ENCODE results near the gene CHN1. TPM values are rescaled to one million over a fixed set of nuclear protein-coding genes. Genes with fewer than 3 reads are reported as not detected.

The CHN1 gene
- total RNA-seq, 2 experiments from 2014 or later = 5.3 to 5.6 TPM

- intact Hi-C loops (cut with DNase I, micrococcal nuclease) = loop anchor here in 1 of 2 experiments (1.0 kb wide), 1 partner anchor 32 kb away; no protein-coding TSS in a partner anchor
- Mint-ChIP-seq H3K4me1 (ENCODE audit: low read depth) (peaks cover 9% of the 10 kb centered on the region), H3K27me3 (no peaks in the 10 kb centered on the region), H3K36me3 (ENCODE audit: low read depth) (no peaks in the 10 kb centered on the region), H3K9me3 (no peaks in the 10 kb centered on the region), H3K4me3 (peak overlapping the region; percentile 61), H3K27ac (peak overlapping the region; percentile 28)
- Histone ChIP-seq H3K36me3 (ENCODE audit: insufficient read depth, low read length) (no peaks in the 10 kb centered on the region), H3K9me3 (ENCODE audit: control insufficient read depth in 1 of 2, insufficient read depth in 1 of 2, low read length in 2 of 2) (no peaks in the 10 kb centered on the region), H3K27ac (ENCODE audit: low read depth in 1 of 2, low read length in 2 of 2) (no peak overlapping the region), H3K4me3 (ENCODE audit: low read length) (no peak overlapping the region), H3K27me3 (ENCODE audit: control insufficient read depth in 1 of 2, insufficient read depth in 2 of 2, low read length in 2 of 2) (no peaks in the 10 kb centered on the region), H3K4me1 (ENCODE audit: insufficient read depth, low read length) (peaks cover 14% of the 10 kb centered on the region)
- peak; percentile 46 for ATAC-seq (ENCODE audit: poor library complexity)
- TF ChIP-seq, protein P1, sequence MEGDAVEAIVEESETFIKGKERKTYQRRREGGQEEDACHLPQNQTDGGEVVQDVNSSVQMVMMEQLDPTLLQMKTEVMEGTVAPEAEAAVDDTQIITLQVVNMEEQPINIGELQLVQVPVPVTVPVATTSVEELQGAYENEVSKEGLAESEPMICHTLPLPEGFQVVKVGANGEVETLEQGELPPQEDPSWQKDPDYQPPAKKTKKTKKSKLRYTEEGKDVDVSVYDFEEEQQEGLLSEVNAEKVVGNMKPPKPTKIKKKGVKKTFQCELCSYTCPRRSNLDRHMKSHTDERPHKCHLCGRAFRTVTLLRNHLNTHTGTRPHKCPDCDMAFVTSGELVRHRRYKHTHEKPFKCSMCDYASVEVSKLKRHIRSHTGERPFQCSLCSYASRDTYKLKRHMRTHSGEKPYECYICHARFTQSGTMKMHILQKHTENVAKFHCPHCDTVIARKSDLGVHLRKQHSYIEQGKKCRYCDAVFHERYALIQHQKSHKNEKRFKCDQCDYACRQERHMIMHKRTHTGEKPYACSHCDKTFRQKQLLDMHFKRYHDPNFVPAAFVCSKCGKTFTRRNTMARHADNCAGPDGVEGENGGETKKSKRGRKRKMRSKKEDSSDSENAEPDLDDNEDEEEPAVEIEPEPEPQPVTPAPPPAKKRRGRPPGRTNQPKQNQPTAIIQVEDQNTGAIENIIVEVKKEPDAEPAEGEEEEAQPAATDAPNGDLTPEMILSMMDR (IDR thresholded peaks at IDR 0.05) = no peak
- ChIA-PET POLR2A (interaction anchor here (1.6 kb wide), 1 partner anchor 9 kb away, joined by 4 read pairs; no protein-coding TSS in a partner anchor), CTCF (interaction anchor here (0.8 kb wide), 1 partner anchor 17 kb away, joined by 3 read pairs; no protein-coding TSS in a partner anchor)
- peak in 4 of 14 experiments; percentile 25 to 50 (median 34) for DNase-seq
Observed at GRCh38 chr2:174788291-174788929, 216.8 kb downstream of the CHN1 start.

- peaks cover 14% of the 10 kb centered on the region for H3K4me1 ChIP-seq (ENCODE audit: insufficient read depth, low read length)
- no peaks in the 10 kb centered on the region for H3K27me3 ChIP-seq (ENCODE audit: control insufficient read depth in 1 of 2, insufficient read depth in 2 of 2, low read length in 2 of 2)
- no peaks in the 10 kb centered on the region for H3K9me3 ChIP-seq (ENCODE audit: control insufficient read depth in 1 of 2, insufficient read depth in 1 of 2, low read length in 2 of 2)
- TF ChIP-seq, protein P1 (IDR thresholded peaks at IDR 0.05) = no peak
- no peaks in the 10 kb centered on the region for H3K36me3 ChIP-seq (ENCODE audit: insufficient read depth, low read length)
- no peak overlapping the region for H3K27ac ChIP-seq (ENCODE audit: low read depth in 1 of 2, low read length in 2 of 2)
- peak overlapping the region; percentile 28 for H3K27ac Mint-ChIP-seq
- H3K36me3 Mint-ChIP-seq (ENCODE audit: low read depth) = no peaks in the 10 kb centered on the region
- intact Hi-C loops (cut with DNase I, micrococcal nuclease) = loop anchor here in 1 of 2 experiments (1.0 kb wide), 1 partner anchor 31 kb away; no protein-coding TSS in a partner anchor
- ChIA-PET CTCF (interaction anchor here (0.8 to 0.9 kb wide), 2 partner anchors 39 to 127 kb away, joined by 3 to 4 read pairs; no protein-coding TSS in a partner anchor), POLR2A (interaction anchor here (0.6 to 1.6 kb wide), 2 partner anchors 8 to 186 kb away, joined by 3 to 4 read pairs; no protein-coding TSS in a partner anchor)
- no peak overlapping the region for H3K4me3 Mint-ChIP-seq
- no peaks in the 10 kb centered on the region for H3K27me3 Mint-ChIP-seq
- no peak overlapping the region for H3K4me3 ChIP-seq (ENCODE audit: low read length)
- no peaks in the 10 kb centered on the region for H3K9me3 Mint-ChIP-seq
- no peak for ATAC-seq (ENCODE audit: poor library complexity)
- DNase-seq = no peak
- H3K4me1 Mint-ChIP-seq (ENCODE audit: low read depth) = peaks cover 9% of the 10 kb centered on the region
Observed at GRCh38 chr2:174787487-174788205, 217.5 kb downstream of the CHN1 start.

- H3K4me1 Mint-ChIP-seq (ENCODE audit: low read depth) = peaks cover 9% of the 10 kb centered on the region
- H3K4me3 Mint-ChIP-seq = no peak overlapping the region
- Histone ChIP-seq H3K27ac (ENCODE audit: low read depth in 1 of 2, low read length in 2 of 2) (no peak overlapping the region), H3K36me3 (ENCODE audit: insufficient read depth, low read length) (no peaks in the 10 kb centered on the region), H3K4me1 (ENCODE audit: insufficient read depth, low read length) (peaks cover 14% of the 10 kb centered on the region), H3K27me3 (ENCODE audit: control insufficient read depth in 1 of 2, insufficient read depth in 2 of 2, low read length in 2 of 2) (no peaks in the 10 kb centered on the region), H3K9me3 (ENCODE audit: control insufficient read depth in 1 of 2, insufficient read depth in 1 of 2, low read length in 2 of 2) (no peaks in the 10 kb centered on the region), H3K4me3 (ENCODE audit: low read length) (no peak overlapping the region)
- no peak for DNase-seq
- ChIA-PET CTCF (interaction anchor here (0.9 to 1.7 kb wide), 2 partner anchors 37 to 129 kb away, joined by 3 to 5 read pairs; no protein-coding TSS in a partner anchor), POLR2A (no interaction called here)
- TF ChIP-seq, protein P1 (IDR thresholded peaks at IDR 0.05) = no peak
- no peak for ATAC-seq (ENCODE audit: poor library complexity)
- H3K27me3 Mint-ChIP-seq = no peaks in the 10 kb centered on the region
- H3K27ac Mint-ChIP-seq = no peak overlapping the region
- no peaks in the 10 kb centered on the region for H3K9me3 Mint-ChIP-seq
- no peaks in the 10 kb centered on the region for H3K36me3 Mint-ChIP-seq (ENCODE audit: low read depth)
- intact Hi-C loops (cut with DNase I, micrococcal nuclease) = no loop called here
Observed at GRCh38 chr2:174786066-174786725, 219.0 kb downstream of the CHN1 start.

Data from CD4-positive, alpha-beta T cell (primary cell).